Cardiac fibroblast (primary cell): Measurements from ENCODE around the gene PHLDB1.

Source experiments
- DNase-seq, 2 donors: peaks; one replicate each; pipeline versions ENCODE4 v3.0.0 to v3.0.0-alpha.2; 2010; ENCODE audit warnings: low read depth in 2 of 2
- H3K4me3 ChIP-seq, 2 donors: replicated peaks in 1 of 2; 1 replicate in 1 of 2; 2 replicates in 1 of 2; pipeline ENCODE4 v1.5.1; 2011; ENCODE audit warnings: low read depth in 2 of 2, low read length in 2 of 2, mild to moderate bottlenecking in 2 of 2, moderate library complexity in 1 of 2
- TF ChIP-seq, protein P1 (sequence below): IDR thresholded peaks from one replicate; pipeline ENCODE4 v1.5.1; 2011; ENCODE audit warnings: low read depth, mild to moderate bottlenecking, low read length, inconsistent platforms

Gene PHLDB1

GRCh38 chr11:118688851-118689502 is 81.6 kb downstream of the PHLDB1 start:
- TF ChIP-seq, protein P1, sequence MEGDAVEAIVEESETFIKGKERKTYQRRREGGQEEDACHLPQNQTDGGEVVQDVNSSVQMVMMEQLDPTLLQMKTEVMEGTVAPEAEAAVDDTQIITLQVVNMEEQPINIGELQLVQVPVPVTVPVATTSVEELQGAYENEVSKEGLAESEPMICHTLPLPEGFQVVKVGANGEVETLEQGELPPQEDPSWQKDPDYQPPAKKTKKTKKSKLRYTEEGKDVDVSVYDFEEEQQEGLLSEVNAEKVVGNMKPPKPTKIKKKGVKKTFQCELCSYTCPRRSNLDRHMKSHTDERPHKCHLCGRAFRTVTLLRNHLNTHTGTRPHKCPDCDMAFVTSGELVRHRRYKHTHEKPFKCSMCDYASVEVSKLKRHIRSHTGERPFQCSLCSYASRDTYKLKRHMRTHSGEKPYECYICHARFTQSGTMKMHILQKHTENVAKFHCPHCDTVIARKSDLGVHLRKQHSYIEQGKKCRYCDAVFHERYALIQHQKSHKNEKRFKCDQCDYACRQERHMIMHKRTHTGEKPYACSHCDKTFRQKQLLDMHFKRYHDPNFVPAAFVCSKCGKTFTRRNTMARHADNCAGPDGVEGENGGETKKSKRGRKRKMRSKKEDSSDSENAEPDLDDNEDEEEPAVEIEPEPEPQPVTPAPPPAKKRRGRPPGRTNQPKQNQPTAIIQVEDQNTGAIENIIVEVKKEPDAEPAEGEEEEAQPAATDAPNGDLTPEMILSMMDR, result no peak
- peak overlapping the region in 1 of 2 donors; percentile 12 for H3K4me3 ChIP-seq
- no peak for DNase-seq

GRCh38 chr11:118689503-118689851 is 82.1 kb downstream of the PHLDB1 start:
- peak overlapping the region in 1 of 2 donors; percentile 12 for H3K4me3 ChIP-seq

DNA sequence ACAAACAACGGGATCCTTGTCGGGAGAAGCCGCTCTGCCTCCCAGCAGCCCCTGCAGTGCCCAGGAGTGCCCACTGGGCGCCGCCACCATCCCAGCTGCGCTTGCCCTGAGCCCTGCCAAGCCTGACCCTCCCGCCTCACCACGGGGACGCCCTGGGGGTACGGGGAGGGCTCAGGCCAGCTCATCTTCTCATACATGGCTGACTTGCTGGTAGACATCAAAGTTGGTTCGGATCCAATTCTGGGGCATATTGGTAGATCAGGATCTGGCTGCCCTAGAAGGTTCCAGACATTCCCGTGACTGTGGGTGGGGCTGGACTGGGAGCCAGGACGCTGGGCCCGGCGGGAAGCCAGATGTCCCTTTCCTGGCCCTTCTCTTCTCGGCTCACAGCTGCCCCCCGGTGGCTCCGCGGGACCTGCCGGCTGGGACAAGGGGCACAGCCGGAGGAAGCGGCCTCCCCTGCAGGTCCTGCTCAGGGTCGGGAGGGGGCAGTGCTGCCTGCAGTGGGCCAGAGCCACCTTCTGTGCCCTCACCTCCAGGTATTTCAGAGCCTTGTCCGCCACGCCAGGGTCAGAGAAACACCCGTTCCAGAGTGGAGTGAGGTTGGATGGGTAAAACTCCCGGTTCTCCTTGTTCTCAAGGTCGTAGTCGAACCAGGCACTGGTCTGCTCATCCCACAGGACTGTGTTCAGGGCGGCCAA is 82.6 kb downstream of the PHLDB1 start:
- peak; percentile 93 to 95 for DNase-seq
- TF ChIP-seq, protein P1, result peak; percentile 92
- peak overlapping the region; percentile 34 to 37 for H3K4me3 ChIP-seq

More at GRCh38 chr11:118689503-118689851, 82.1 kb downstream of the PHLDB1 start:
- DNase-seq, result no peak
- TF ChIP-seq, protein P1, result no peak

DNA sequence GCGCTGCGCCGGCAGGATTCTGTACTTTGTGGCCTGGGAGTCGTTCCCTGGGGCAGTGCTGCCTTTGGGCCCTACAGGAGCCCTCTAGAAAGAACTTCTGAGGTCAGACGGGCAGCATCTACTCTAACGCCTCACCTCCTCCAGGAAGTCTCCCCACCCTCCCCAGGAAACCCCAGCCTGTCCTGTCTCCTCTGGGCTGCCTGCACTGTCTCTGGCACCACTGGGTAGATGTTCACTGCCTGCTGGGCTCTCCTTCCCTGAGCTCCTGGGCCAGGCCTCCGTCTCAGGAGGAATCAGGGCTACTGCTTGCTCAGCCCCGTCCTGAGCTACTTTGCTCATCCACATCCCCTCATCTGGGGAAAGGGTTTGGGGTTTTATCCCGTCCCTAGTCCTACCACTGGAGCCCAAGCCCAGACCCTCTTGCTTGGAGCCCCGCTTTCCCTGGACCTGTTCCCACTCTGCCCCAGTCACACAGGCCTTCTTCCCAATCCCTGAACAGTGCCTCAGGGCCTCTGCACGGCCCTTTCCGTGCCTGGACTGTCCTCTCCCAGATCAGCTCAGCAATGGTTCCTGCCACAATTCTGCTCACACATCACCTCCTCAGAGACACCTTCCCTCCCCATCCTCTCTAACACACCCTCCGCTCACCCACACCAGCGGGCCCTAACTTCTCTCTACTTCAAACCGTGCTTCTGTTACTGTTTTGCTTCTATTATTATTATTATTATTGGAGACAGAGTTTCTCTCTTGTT is 83.3 kb downstream of the PHLDB1 start:
- peak overlapping the region in 1 of 2 donors; percentile 37 for H3K4me3 ChIP-seq
- no peak for DNase-seq
- TF ChIP-seq, protein P1, result no peak

DNA sequence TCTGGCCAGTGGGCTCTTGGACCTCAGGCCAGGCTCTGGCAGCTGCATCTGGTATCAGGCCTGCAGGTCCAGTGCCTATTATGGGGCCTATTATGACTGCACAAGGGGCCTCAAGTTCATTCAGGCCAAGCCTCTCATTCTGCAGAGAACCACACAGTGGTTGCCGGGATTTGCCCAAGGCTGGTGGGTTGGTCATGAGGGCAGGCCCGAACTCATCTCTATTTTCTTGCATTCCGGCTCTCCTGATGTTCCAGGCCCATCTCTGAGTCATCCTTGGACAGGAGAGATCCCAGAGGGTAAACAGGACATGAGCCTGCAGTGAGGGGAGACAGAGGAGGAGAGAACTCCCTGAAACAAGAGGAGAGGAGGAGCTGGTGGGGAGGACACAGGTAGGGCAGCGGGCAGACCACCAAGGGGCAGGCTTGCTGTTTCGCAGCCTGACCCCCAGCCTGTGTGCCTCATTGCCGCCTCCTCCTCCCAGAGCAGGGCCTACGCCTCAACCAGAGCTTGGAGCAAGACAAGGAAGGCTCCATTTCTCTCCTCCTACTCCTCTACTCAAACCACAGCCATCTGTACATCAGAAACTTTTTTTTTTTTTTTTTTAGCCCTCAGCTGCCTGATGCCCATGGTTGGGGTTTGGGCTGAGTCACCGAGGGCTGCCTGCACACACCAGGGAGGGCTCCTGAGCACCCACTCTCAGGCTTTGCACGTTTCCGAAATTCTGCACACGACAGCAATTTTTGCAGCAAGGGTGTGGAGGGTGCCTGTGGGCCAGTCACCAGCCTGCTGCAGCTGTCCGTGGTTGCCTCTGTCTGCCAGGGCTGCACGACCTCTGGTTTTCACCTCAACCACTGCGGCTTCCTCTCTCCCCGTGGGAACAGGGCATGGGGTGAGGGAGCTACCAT is 84.8 kb downstream of the PHLDB1 start:
- H3K4me3 ChIP-seq, result no peak overlapping the region
- peak; percentile 31 to 55 for DNase-seq
- TF ChIP-seq, protein P1, result no peak

DNA sequence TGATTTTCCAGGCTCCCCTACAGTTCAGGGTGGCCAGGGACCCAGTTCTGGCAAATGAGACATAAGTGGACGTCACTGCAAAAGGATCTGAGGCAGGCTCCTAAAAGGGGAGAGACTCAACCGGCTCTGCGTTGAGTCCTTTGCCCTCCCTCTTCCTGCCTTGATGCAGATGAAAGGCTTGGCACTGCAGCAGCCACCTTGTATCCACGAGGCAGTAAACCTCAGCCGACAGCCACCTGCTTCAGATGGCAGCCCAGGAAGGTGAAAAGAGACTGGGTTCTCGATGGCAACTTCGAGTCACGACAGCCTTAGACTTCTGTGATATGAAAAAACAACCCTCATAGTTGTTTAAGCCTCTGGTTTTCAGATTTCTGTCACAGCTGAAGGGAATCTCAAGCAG is 86.8 kb downstream of the PHLDB1 start:
- no peak overlapping the region for H3K4me3 ChIP-seq
- no peak for DNase-seq

More for the DNA sequence above, 86.8 kb downstream of the PHLDB1 start:
- TF ChIP-seq, protein P1, result no peak
